D341Med (cell line): ENCODE measurements around the gene GNA15.
A peak's percentile ranks its signal among the peaks of the same experiment; 100 is the strongest.

ENCODE experiments used
- DNase-seq: peaks from one replicate; pipeline ENCODE4 v3.0.0; 2012; ENCODE audit warnings: low spot score

Gene GNA15

GRCh38 chr19:3208317-3209207 is 72.7 kb downstream of the GNA15 start:
- no peak for DNase-seq

GRCh38 chr19:3210347-3211017 is 74.6 kb downstream of the GNA15 start:
- peak; percentile 82 for DNase-seq

DNA sequence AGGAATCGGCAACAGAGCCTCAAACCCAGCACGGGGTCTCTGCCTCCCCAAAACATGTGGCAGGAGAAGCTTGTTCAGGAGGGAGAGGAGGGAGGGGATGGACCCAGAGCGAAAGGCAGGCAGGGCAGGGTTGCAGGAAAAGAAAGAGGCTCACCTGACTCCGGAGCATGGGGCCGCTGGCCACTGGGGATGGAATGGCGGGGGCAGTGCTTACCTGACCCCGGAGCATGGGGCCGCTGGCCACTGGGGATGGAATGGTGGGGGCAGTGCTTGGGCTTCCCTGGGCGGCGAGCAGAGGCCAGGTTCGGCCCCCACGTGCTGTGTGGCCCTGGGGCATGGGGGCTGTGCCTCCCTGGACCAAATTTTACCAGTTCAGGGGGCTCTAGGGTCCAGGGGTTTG is 75.4 kb downstream of the GNA15 start:
- no peak for DNase-seq

GRCh38 chr19:3213159-3213558 is 77.3 kb downstream of the GNA15 start:
- no peak for DNase-seq
